ENCODE results near the gene JPH3.

- TF ChIP-seq POLR2A (IDR thresholded peaks at IDR 0.05; ENCODE audit: low read length) (no peak), GATA1 (IDR thresholded peaks at IDR 0.05; ENCODE audit: low read depth, low read length) (no peak)
Observed at GRCh38 chr16:87625241-87625797, 23.0 kb downstream of the JPH3 start.
